Mucosa of stomach (tissue), 1 donor: ENCODE measurements around the gene BRD1.

Source experiments
- H3K27me3 ChIP-seq: one replicate; pipeline ENCODE4 v1.7.0; 2013; ENCODE audit warnings: mild to moderate bottlenecking, low read length; ENCODE audit not compliant: control insufficient read depth, insufficient read depth
- H3K36me3 ChIP-seq: one replicate; pipeline ENCODE4 v1.7.0; 2013; ENCODE audit warnings: low read length; ENCODE audit not compliant: control insufficient read depth, insufficient read depth
- H3K4me1 ChIP-seq: one replicate; pipeline ENCODE4 v1.7.0; 2013; ENCODE audit warnings: mild to moderate bottlenecking, low read length; ENCODE audit not compliant: control insufficient read depth, insufficient read depth
- H3K4me3 ChIP-seq: one replicate; pipeline ENCODE4 v1.7.0; 2013; ENCODE audit warnings: low read length
- H3K9ac ChIP-seq: one replicate; pipeline ENCODE4 v1.7.0; 2013; ENCODE audit warnings: mild to moderate bottlenecking, low read length, moderate library complexity
- H3K9me3 ChIP-seq: one replicate; pipeline ENCODE4 v1.7.0; 2013; ENCODE audit warnings: mild to moderate bottlenecking, low read length, moderate library complexity; ENCODE audit not compliant: control insufficient read depth
- donor health status: Pancreatic carcinoma.

Gene BRD1

DNA sequence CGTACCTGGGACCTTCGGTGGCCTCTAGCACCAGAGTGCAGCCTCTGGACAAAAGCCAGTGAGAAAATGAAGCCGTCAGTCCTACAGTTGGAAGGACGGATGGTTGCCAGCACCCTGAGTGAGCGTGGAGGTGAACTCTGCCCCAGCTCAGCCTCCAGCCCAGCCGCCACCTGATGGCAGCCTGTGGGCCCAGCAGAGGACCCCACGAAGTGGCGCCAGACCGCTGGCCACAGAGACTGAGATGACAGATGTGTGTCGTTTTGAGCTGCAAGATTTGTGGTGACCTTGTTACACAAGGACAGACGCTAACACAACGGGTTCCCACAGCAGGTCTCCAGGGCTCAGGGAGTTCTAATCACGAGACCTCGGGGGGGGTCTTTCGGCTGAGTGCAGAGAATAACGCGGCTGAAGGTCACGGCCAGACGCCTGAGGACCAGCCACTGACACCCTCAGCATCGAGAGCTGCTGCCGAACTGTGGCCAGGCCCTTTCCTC lies 75.0 kb downstream of the BRD1 start:
- Histone ChIP-seq H3K9ac (no peak overlapping the region), H3K4me1 (no peaks in the 10 kb centered on the region), H3K4me3 (no peak overlapping the region), H3K9me3 (no peaks in the 10 kb centered on the region), H3K36me3 (no peaks in the 10 kb centered on the region), H3K27me3 (no peaks in the 10 kb centered on the region)

- Histone ChIP-seq H3K4me3 (no peak overlapping the region), H3K27me3 (no peaks in the 10 kb centered on the region), H3K4me1 (no peaks in the 10 kb centered on the region), H3K9ac (no peak overlapping the region), H3K9me3 (no peaks in the 10 kb centered on the region), H3K36me3 (no peaks in the 10 kb centered on the region)
Measured at GRCh38 chr22:49751966-49752597, 75.6 kb downstream of the BRD1 start.

GRCh38 chr22:49751318-49751965 lies 76.2 kb downstream of the BRD1 start:
- H3K36me3 ChIP-seq = no peaks in the 10 kb centered on the region
- no peaks in the 10 kb centered on the region for H3K9me3 ChIP-seq
- no peaks in the 10 kb centered on the region for H3K27me3 ChIP-seq
- H3K4me1 ChIP-seq = no peaks in the 10 kb centered on the region
- H3K4me3 ChIP-seq = no peak overlapping the region
- H3K9ac ChIP-seq = no peak overlapping the region

DNA sequence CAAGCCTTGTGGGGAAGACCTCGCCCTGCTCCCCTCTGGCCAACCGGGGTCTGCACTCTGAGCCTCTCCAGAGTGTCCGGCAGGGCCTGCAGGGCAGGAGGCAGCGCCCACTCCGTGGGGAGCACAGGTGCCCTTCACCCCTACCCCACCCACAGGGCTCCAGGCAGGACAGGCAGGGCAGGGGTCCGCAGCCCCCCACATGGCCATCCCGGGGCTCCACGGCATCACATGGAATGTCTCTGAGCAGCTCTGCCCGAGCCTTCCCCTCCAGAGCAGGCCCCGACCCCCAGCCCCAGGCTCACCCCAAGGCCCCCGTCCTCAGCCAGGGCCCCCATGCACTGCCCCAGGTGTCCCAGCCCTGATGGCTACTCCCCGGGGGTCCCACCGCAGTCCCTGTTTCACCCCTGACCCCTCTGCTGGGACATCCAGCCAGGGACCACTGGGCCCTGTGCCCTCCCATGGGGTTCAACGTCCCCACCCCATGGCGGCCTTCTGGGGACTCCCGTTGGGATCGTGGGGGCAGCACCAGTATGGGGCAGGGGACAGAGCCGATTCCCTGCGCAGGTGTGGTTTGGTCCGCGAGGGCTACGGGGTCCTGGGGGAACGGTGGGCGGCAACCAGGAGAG lies 77.7 kb downstream of the BRD1 start:
- Histone ChIP-seq H3K4me3 (no peak overlapping the region), H3K27me3 (no peaks in the 10 kb centered on the region), H3K9me3 (no peaks in the 10 kb centered on the region), H3K9ac (no peak overlapping the region), H3K36me3 (no peaks in the 10 kb centered on the region), H3K4me1 (no peaks in the 10 kb centered on the region)

DNA sequence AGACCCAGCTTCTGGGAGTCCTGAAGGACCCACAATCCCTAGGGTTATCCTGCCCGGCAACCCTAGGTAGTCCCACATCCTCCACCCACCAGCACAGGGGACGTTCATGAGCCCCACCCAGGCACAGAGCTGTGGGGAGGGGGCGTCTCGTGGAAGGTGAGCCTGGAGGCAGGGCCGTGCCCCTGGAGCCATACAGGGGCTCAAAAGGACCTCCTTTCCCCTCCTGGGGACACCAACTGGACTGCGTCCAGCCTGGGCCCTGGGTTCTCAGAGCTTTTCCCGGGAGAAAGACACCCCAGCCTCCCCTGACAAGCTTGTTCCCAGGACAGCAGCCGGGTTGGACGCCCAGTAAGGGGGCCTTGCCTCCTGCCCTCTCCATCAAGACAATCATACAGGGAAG lies 78.4 kb downstream of the BRD1 start:
- Histone ChIP-seq H3K9me3 (no peaks in the 10 kb centered on the region), H3K27me3 (no peaks in the 10 kb centered on the region), H3K4me3 (no peak overlapping the region), H3K4me1 (no peaks in the 10 kb centered on the region), H3K36me3 (no peaks in the 10 kb centered on the region), H3K9ac (no peak overlapping the region)

DNA sequence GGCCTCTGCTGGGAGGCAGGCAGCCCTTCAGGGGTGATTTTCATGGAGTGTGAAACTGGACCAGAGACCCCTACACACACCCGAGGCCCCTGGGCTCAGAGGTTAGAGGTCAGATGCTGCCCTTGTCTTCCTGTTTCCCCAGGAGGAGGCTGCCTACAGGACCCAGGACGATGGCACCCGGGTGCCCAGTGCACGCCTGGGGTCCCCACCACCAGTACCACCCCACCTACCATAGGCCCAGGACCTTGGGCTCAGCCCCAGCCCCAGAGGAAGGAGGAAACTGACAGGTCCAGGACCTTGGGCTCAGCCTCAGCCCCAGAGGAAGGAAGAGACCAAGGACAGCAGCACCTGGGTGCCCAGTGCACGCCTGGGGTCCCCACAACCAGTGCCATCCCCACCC lies 79.2 kb downstream of the BRD1 start:
- Histone ChIP-seq H3K36me3 (no peaks in the 10 kb centered on the region), H3K4me1 (no peaks in the 10 kb centered on the region), H3K4me3 (no peak overlapping the region), H3K9me3 (no peaks in the 10 kb centered on the region), H3K9ac (no peak overlapping the region), H3K27me3 (no peaks in the 10 kb centered on the region)

GRCh38 chr22:49747716-49748115 lies 80.0 kb downstream of the BRD1 start:
- Histone ChIP-seq H3K4me1 (no peaks in the 10 kb centered on the region), H3K9me3 (no peaks in the 10 kb centered on the region)

DNA sequence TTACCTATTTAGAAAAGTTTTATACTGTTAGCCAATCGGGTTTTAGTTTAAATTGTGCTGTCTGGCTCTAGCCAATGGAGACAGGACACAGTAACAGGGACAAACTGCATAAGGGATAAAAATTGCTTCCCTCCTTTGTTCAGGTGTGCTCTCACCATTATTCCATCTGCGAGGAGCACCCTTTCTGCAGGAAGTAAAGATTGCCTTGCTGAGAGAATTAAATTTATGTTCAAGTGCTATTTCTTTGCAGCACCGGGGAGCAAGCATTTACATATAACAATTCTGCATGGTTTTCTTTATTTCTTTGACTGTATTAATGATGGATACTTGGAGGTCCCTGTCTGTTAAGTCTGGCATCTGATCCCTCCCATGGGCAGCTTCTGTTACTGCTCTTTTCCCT lies 80.5 kb downstream of the BRD1 start:
- no peaks in the 10 kb centered on the region for H3K36me3 ChIP-seq
- no peaks in the 10 kb centered on the region for H3K9me3 ChIP-seq
- H3K27me3 ChIP-seq = no peaks in the 10 kb centered on the region
- H3K4me3 ChIP-seq = no peak overlapping the region
- H3K4me1 ChIP-seq = no peaks in the 10 kb centered on the region
- H3K9ac ChIP-seq = no peak overlapping the region

More at GRCh38 chr22:49747716-49748115, 80.0 kb downstream of the BRD1 start:
- no peaks in the 10 kb centered on the region for H3K27me3 ChIP-seq
- no peak overlapping the region for H3K9ac ChIP-seq
- no peaks in the 10 kb centered on the region for H3K36me3 ChIP-seq
- H3K4me3 ChIP-seq = no peak overlapping the region

DNA sequence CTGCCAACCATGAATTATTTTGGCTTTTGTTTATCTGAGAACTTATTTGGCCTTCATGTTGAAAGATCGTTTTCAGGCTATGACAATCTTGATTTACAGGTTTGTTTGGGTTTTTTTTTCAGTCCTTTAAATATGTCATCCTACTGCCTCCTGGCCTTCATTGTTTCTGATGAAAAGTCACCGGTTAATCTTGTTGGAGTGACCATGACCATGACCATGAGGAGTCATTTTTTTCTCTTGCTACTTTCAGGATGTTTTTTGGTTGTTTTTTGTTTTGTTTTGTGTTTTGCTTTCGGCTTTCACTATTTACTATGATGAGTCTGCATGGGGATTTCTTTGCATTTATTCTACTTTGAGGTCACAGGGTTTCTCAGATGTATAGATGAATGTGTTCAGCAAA lies 81.6 kb downstream of the BRD1 start:
- H3K27me3 ChIP-seq = no peaks in the 10 kb centered on the region
- H3K36me3 ChIP-seq = no peaks in the 10 kb centered on the region
- no peaks in the 10 kb centered on the region for H3K4me1 ChIP-seq
- H3K9ac ChIP-seq = no peak overlapping the region
- no peak overlapping the region for H3K4me3 ChIP-seq
- no peaks in the 10 kb centered on the region for H3K9me3 ChIP-seq

DNA sequence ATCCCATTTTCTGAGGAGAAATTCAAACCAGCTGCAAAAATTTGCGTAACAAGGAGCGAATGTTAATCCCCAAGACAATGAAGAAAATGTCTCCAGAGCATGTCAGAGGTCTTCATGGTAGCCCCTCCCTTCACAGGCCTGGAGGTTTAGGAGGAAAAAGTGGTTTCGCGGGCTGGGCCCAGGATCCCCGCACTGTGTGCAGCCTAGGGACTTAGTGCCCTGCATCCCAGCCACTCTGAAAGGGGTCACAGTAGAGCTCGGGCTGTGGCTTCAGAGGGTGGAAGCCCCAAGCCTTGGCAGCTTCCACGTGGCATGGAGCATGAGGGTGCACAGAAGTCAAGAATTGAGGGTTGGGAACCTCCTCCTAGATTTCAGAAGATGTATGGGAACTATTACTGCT lies 87.4 kb downstream of the BRD1 start:
- Histone ChIP-seq H3K4me1 (no peaks in the 10 kb centered on the region), H3K27me3 (no peaks in the 10 kb centered on the region), H3K4me3 (no peak overlapping the region), H3K9ac (no peak overlapping the region), H3K36me3 (no peaks in the 10 kb centered on the region), H3K9me3 (no peaks in the 10 kb centered on the region)

DNA sequence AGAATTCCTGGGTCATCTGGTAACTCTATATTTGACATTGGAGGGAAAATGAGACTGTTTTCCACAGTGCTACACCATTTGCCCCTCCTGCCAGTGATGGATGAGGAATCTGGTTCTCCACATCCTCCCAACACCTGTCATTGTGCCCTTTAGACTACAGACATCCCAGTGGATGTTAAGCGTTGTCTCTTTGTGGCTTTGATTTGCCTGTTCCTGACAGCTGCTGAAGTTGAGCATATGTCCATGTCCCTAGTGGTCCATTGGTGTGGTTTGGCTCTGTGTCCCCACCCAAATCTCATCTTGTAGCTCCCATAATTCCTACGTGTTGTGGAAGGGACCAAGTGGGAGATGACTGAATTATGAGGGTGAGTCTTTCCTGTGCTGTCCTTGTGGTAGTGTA lies 88.5 kb downstream of the BRD1 start:
- Histone ChIP-seq H3K9ac (no peak overlapping the region), H3K27me3 (no peaks in the 10 kb centered on the region), H3K36me3 (no peaks in the 10 kb centered on the region), H3K4me1 (no peaks in the 10 kb centered on the region), H3K4me3 (no peak overlapping the region), H3K9me3 (no peaks in the 10 kb centered on the region)

- no peaks in the 10 kb centered on the region for H3K4me1 ChIP-seq
- no peak overlapping the region for H3K4me3 ChIP-seq
- H3K9me3 ChIP-seq = no peaks in the 10 kb centered on the region
- H3K9ac ChIP-seq = no peak overlapping the region
- no peaks in the 10 kb centered on the region for H3K27me3 ChIP-seq
- no peaks in the 10 kb centered on the region for H3K36me3 ChIP-seq
Measured at GRCh38 chr22:49738566-49738965, 89.1 kb downstream of the BRD1 start.
